ENCODE data around the gene LRMDA. TPM values are rescaled to one million over a fixed set of nuclear protein-coding genes. Genes with fewer than 3 reads are reported as not detected.
"Not testable (repeated sequence)": the region's sequence is repeated elsewhere in the genome, so short reads cannot be mapped to it uniquely, and the experiment has no call there.

LRMDA gene
- total and polyA plus RNA-seq, 12 donors = 30.7 to 132 (median 78.1) TPM

DNA sequence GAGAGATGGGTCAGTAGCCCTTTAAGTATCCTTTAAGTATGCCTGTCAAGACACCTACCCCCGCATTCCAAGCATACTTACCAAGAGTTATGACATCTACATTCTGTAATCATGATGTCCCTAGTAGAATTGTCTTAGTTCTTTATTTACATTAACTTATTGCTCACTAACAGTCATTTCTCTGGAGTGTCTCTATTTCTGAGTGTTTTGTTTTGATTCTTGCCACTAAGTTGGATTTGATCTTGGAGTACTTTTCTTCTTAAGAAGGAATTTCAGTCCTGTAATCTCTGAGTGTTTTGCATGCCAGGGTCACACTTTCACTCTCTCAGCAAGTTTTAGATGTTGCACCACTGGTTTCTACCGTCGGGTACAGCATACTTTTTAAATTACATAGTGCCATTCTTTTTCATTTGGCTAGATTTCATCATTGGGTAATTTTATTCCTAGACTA, 1152.3 kb downstream of the LRMDA start:
- H3K36me3 ChIP-seq (replicated peaks in 1 of 2) = no peaks in the 10 kb centered on the region
- H3K27ac ChIP-seq = no peak overlapping the region
- no peaks in the 10 kb centered on the region for H3K4me1 ChIP-seq (replicated peaks in 1 of 2)
- WGBS, 4 donors = 48 to 66% (median 60%) methylated on average over 3 of the region's 3 CpGs
- intact Hi-C loops (cut with DNase I) = no loop called here
- no peaks in the 10 kb centered on the region for H3K27me3 ChIP-seq
- no peak for DNase-seq
- no peaks in the 10 kb centered on the region for H3K9me3 ChIP-seq (replicated peaks in 1 of 3)
- TF ChIP-seq POLR2A (IDR thresholded peaks at IDR 0.05) = no peak
- no peak overlapping the region for H3K4me3 ChIP-seq

DNA sequence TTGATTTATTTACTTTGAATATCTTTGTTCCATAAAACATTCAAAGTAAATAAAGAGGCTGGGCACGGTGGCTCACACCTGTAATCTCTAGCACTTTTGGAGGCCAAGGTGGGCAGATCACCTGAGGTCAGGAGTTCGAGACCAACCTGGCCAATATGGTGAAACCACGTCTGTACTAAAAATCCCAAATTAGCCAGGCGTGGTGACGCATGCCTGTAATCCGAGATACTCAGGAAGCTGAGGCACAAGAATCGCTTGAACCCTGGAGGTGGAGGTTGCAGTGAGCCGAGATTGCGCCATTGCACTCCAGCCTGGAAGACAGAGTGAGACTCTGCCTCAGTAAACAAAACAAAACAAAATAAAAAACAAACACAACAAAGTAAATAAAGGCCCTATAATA, 1153.0 kb downstream of the LRMDA start:
- DNase-seq; intact Hi-C loops (cut with DNase I); H3K4me1 ChIP-seq (replicated peaks in 1 of 2); H3K27ac ChIP-seq; H3K27me3 ChIP-seq; H3K4me3 ChIP-seq; H3K9me3 ChIP-seq (replicated peaks in 1 of 3); H3K36me3 ChIP-seq (replicated peaks in 1 of 2): not testable (repeated sequence)
- 91 to 95% (median 94%) methylated on average over 9 of the region's 9 CpGs for WGBS, 4 donors

MicroRNA genes within 50 kb of the gene (microRNA counts, 767-probe panel; counts per million panel counts)
- microRNA hsa-miR-606 = 0 counts per million in 2 donors

Small RNA genes lying within 50 kb of the gene (microRNA-seq; reads per million reads assigned to microRNA genes)
- 0 reads per million in 3 donors for gene MIR606

Small RNA genes lying within 50 kb of the gene (small RNA-seq; reads per million reads assigned to genes)
- 0 reads per million in 2 donors for gene MIR606
- gene RN7SL518P = 0 reads per million in 2 donors
- 0 reads per million in 2 donors for gene RNU6-673P

Other genes starting within 250 kb of the LRMDA start
- 100 to 1,000 TPM; 139 to 271 (median 197) TPM for gene VDAC2, start 220.8 kb upstream of the LRMDA start, total RNA-seq
- gene VDAC2, start 220.8 kb upstream of the LRMDA start, polyA plus RNA-seq = 100 to 1,000 TPM in 2 of 3 donors, 10 to 100 TPM in 1; 83.2 to 297 (median 115) TPM
- 10 to 100 TPM; 14.7 to 82.0 (median 30.6) TPM for gene COMTD1, start 195.7 kb upstream of the LRMDA start, total RNA-seq
- gene COMTD1, start 195.7 kb upstream of the LRMDA start, polyA plus RNA-seq = 100 to 1,000 TPM in 1 of 3 donors, 10 to 100 TPM in 1, 1 to 10 TPM in 1; 2.0 to 137 (median 95.0) TPM
- 100 to 1,000 TPM in 1 of 9 donors, 10 to 100 TPM in 7, 1 to 10 TPM in 1; 5.4 to 129 (median 60.1) TPM for gene ZNF503, start 29.9 kb upstream of the LRMDA start, total RNA-seq
- gene ZNF503, start 29.9 kb upstream of the LRMDA start, polyA plus RNA-seq = 10 to 100 TPM in 2 of 3 donors, 1 to 10 TPM in 1; 6.0 to 40.7 (median 35.0) TPM

Data from adrenal gland (tissue), 12 donors.